Breast epithelium (tissue), 4 donors: Measurements from ENCODE around the gene TYROBP. TPM values are rescaled to one million over a fixed set of nuclear protein-coding genes. Genes with fewer than 3 reads are reported as not detected.
A peak's percentile ranks its signal among the peaks of the same experiment; 100 is the strongest.
"Not testable (repeated sequence)": the region's sequence is repeated elsewhere in the genome, so short reads cannot be mapped to it uniquely, and the experiment has no call there.

Experiments
- DNase-seq, 2 donors: peaks; one replicate each; pipeline ENCODE4 v3.0.0-alpha.2; 2019; ENCODE audit warnings: low spot score in 2 of 2
- H3K27ac ChIP-seq, 2 donors: fragments of 200-600 bp; sonication (generic) in 1 of 2; one replicate each; pipeline ENCODE4 v1.5.1; 2016 to 2019; ENCODE audit warnings: mild to moderate bottlenecking in 1 of 2
- H3K27me3 ChIP-seq, 2 donors: fragments of 200-600 bp; sonication (generic) in 1 of 2; one replicate each; pipeline versions ENCODE4 v1.5.1 to v1.6.0; 2017 to 2019; ENCODE audit warnings: control low read depth in 1 of 2, mild to moderate bottlenecking in 1 of 2
- H3K36me3 ChIP-seq: fragments of 200-600 bp; one replicate; pipeline ENCODE4 v1.5.1; 2019
- H3K4me1 ChIP-seq, 2 donors: fragments of 200-600 bp; sonication (generic); one replicate each; pipeline ENCODE4 v1.5.1; 2016 to 2019; ENCODE audit warnings: control low read depth in 1 of 2
- H3K4me3 ChIP-seq, 3 donors: fragments of 200-600 bp; sonication (generic); 1 replicate in 2 of 3; 2 replicates in 1 of 3; pipeline ENCODE4 v1.5.1; 2016 to 2019; ENCODE audit warnings: mild to moderate bottlenecking in 3 of 3, moderate library complexity in 2 of 3
- H3K9me3 ChIP-seq, 2 donors: fragments of 200-600 bp; sonication (generic) in 1 of 2; one replicate each; pipeline ENCODE4 v1.5.1; 2016 to 2019; ENCODE audit warnings: control low read depth in 1 of 2
- CTCF ChIP-seq, 3 donors: fragments of 450-650 bp; IDR thresholded peaks; one replicate each; pipeline ENCODE4 v1.5.1; 2016 to 2017; ENCODE audit warnings: antibody characterized with exemption in 3 of 3, mild to moderate bottlenecking in 3 of 3, moderate library complexity in 3 of 3
- POLR2A ChIP-seq: fragments of 450-650 bp; IDR thresholded peaks from one replicate; pipeline ENCODE4 v1.6.1; 2016; ENCODE audit warnings: antibody characterized with exemption, mild to moderate bottlenecking, moderate library complexity
- POLR2AphosphoS5 ChIP-seq, 3 donors: sonication (generic); formaldehyde crosslinking; IDR thresholded peaks; one replicate each; pipeline ENCODE4 v1.6.1; 2017; ENCODE audit warnings: antibody characterized with exemption in 3 of 3
- intact Hi-C: fragments of 100-400 bp; cut with DNase I; formaldehyde crosslinking; loops from one replicate; pipeline ENCODE4 v1.15.1; 2023; ENCODE audit warnings: low total_unique reads
- total RNA-seq, 3 donors: library from RNA; depleted of rRNA; stranded (reverse); fragments of >200 nt; gene quantifications; one replicate each; pipeline ENCODE4 v1.1.0, GENCODE V29; 2016

Gene TYROBP
- total RNA-seq: 100 to 1,000 TPM in 2 of 3 donors, 10 to 100 TPM in 1; 56.4 to 239 (median 112) TPM

GRCh38 chr19:35908010-35908441 lies at the start of gene TYROBP:
Gene TYROBP, minus strand, starts transcription at chr19:35908295. Its CDS starts 67 bp downstream, at chr19:35908228.
- DNase-seq: no peak
- intact Hi-C loops: no loop called here
- no peak for TF ChIP-seq CTCF (IDR thresholded peaks at IDR 0.05)
- TF ChIP-seq POLR2AphosphoS5 (IDR thresholded peaks at IDR 0.05): no peak
- no peak for TF ChIP-seq POLR2A
- Histone ChIP-seq H3K36me3 (no peaks in the 10 kb centered on the region), H3K27me3 (no peaks in the 10 kb centered on the region), H3K9me3 (no peaks in the 10 kb centered on the region), H3K4me1 (peaks cover 0 to 4% of the 10 kb centered on the region in 2 donors), H3K4me3 (peak within 1 kb of the TSS; percentile 26 to 42 (median 37)), H3K27ac (peak within 1 kb of the TSS in 1 of 2 donors; percentile 1)

- H3K4me1 ChIP-seq, H3K36me3 ChIP-seq, H3K9me3 ChIP-seq, H3K27ac ChIP-seq, intact Hi-C loops, H3K4me3 ChIP-seq, DNase-seq: not testable (repeated sequence)
- H3K27me3 ChIP-seq: peaks cover 7 to 37% of the 10 kb centered on the region in 2 donors
Measured at GRCh38 chr19:35957411-35957810, 49.3 kb upstream of the TYROBP start.

- intact Hi-C loops: no loop called here
Measured at GRCh38 chr19:35955881-35956634, 48.0 kb upstream of the TYROBP start.

GRCh38 chr19:35949131-35949530 lies 41.0 kb upstream of the TYROBP start:
- Histone ChIP-seq H3K9me3 (no peaks in the 10 kb centered on the region), H3K27ac (no peak overlapping the region), H3K4me1 (no peaks in the 10 kb centered on the region), H3K36me3 (no peaks in the 10 kb centered on the region), H3K27me3 (no peaks in the 10 kb centered on the region), H3K4me3 (no peak overlapping the region)
- TF ChIP-seq CTCF (IDR thresholded peaks at IDR 0.05) (no peak), POLR2AphosphoS5 (IDR thresholded peaks at IDR 0.05) (no peak), POLR2A (no peak)
- intact Hi-C loops: no loop called here
- DNase-seq: no peak

More at GRCh38 chr19:35955881-35956634, 48.0 kb upstream of the TYROBP start:
- H3K27ac ChIP-seq: no peak overlapping the region
- H3K27me3 ChIP-seq: peaks cover 7 to 31% of the 10 kb centered on the region in 2 donors
- H3K4me3 ChIP-seq: no peak overlapping the region
- no peaks in the 10 kb centered on the region for H3K36me3 ChIP-seq
- H3K9me3 ChIP-seq: no peaks in the 10 kb centered on the region
- no peak for DNase-seq
- H3K4me1 ChIP-seq: no peaks in the 10 kb centered on the region
- TF ChIP-seq POLR2AphosphoS5 (IDR thresholded peaks at IDR 0.05) (no peak), POLR2A (no peak)

GRCh38 chr19:35946203-35946602 lies 38.1 kb upstream of the TYROBP start:
- DNase-seq: no peak
- Histone ChIP-seq H3K4me3 (no peak overlapping the region), H3K27me3 (no peaks in the 10 kb centered on the region), H3K4me1 (no peaks in the 10 kb centered on the region), H3K9me3 (no peaks in the 10 kb centered on the region), H3K36me3 (no peaks in the 10 kb centered on the region), H3K27ac (no peak overlapping the region)
- TF ChIP-seq POLR2A: no peak
- no peak for TF ChIP-seq CTCF (IDR thresholded peaks at IDR 0.05)
- TF ChIP-seq POLR2AphosphoS5 (IDR thresholded peaks at IDR 0.05): no peak
- intact Hi-C loops: no loop called here

GRCh38 chr19:35945121-35945790 lies 37.2 kb upstream of the TYROBP start:
- no peak for DNase-seq
- Histone ChIP-seq H3K9me3 (no peaks in the 10 kb centered on the region), H3K4me1 (no peaks in the 10 kb centered on the region), H3K36me3 (peaks cover 2% of the 10 kb centered on the region), H3K27ac (no peak overlapping the region), H3K4me3 (no peak overlapping the region), H3K27me3 (no peaks in the 10 kb centered on the region)
- TF ChIP-seq POLR2AphosphoS5 (IDR thresholded peaks at IDR 0.05) (no peak), POLR2A (no peak), CTCF (IDR thresholded peaks at IDR 0.05) (no peak)
- intact Hi-C loops: no loop called here
